NCI-H345 treated with DMSO at 0.1 percent for 48 hours (cell line): ENCODE results near the gene GBGT1.

ENCODE experiments used
- DNase-seq: peaks from one replicate; lab custom pipeline; 2025; ENCODE audit not compliant: unreplicated experiment; lab: John Stamatoyannopoulos, UW

Gene GBGT1

GRCh38 chr9:133166392-133166791 lies 2.7 kb upstream of the GBGT1 start:
- DNase-seq = peak; percentile 3

- DNase-seq = no peak
Observed at GRCh38 chr9:133165452-133165730, 1.7 kb upstream of the GBGT1 start.

GRCh38 chr9:133164191-133164590 lies 477 bp upstream of the GBGT1 start:
- no peak for DNase-seq

- no peak for DNase-seq
Observed at GRCh38 chr9:133162861-133163503, 732 bp downstream of the GBGT1 start.

- DNase-seq = no peak
Observed at GRCh38 chr9:133161547-133161950, 2.2 kb downstream of the GBGT1 start.

- peak; percentile 4 for DNase-seq
Observed at GRCh38 chr9:133160742-133161546, 2.8 kb downstream of the GBGT1 start.

GRCh38 chr9:133158695-133159094 lies 5.0 kb downstream of the GBGT1 start:
- no peak for DNase-seq

GRCh38 chr9:133155156-133155555 lies 8.6 kb downstream of the GBGT1 start:
- DNase-seq = no peak

GRCh38 chr9:133154097-133154989 lies 9.4 kb downstream of the GBGT1 start:
- no peak for DNase-seq

GRCh38 chr9:133153227-133154096 lies 10.3 kb downstream of the GBGT1 start:
- no peak for DNase-seq

- DNase-seq = no peak
Observed at GRCh38 chr9:133151601-133152525, 11.9 kb downstream of the GBGT1 start.

- DNase-seq = no peak
Observed at GRCh38 chr9:133151041-133151440, 12.7 kb downstream of the GBGT1 start.

GRCh38 chr9:133149130-133150015 lies 14.3 kb downstream of the GBGT1 start:
- DNase-seq = peak; percentile 70

GRCh38 chr9:133148199-133149129 lies 15.2 kb downstream of the GBGT1 start:
- DNase-seq = peak; percentile 4

- DNase-seq = peak; percentile 66
Observed at GRCh38 chr9:133147412-133148198, 16.1 kb downstream of the GBGT1 start.

GRCh38 chr9:133146746-133147411 lies 16.8 kb downstream of the GBGT1 start:
- no peak for DNase-seq
